Measurements from ENCODE around the gene POLR2J.

The POLR2J gene

DNA sequence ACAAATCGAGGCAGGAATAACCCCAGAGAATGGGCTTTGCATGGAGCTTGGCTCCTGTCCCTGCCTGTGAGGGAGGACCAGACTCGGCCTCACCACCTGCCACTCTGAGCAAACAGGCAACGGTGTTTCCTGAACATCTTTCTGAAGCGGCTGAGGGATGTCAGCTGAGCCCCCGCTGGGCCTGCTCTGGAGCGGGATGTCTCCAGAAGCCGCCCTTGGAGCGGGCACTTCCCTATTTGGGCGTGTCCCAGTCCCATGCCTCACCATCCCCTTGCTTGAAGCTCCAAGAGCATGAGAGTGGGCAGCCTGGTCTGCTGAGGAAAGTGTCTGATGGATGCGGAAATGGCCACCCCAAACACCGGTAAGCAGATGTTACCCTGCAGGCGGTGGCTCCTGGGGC lies 24.3 kb downstream of the POLR2J start:
- H3K9ac ChIP-seq (ENCODE audit: low read length) = no peak overlapping the region
- H3K4me3 ChIP-seq (ENCODE audit: low read length) = no peak overlapping the region
- H3K27me3 ChIP-seq (ENCODE audit: low read depth, low read length) = no peaks in the 10 kb centered on the region
- H3K27ac ChIP-seq (ENCODE audit: low read length) = no peak overlapping the region
- no peaks in the 10 kb centered on the region for H4K20me1 ChIP-seq (ENCODE audit: insufficient read depth, low read length)
- no peak overlapping the region for H3K4me2 ChIP-seq (ENCODE audit: low read length)
- H2AFZ ChIP-seq (ENCODE audit: low read depth, low read length) = no peak overlapping the region
- H3K4me1 ChIP-seq (ENCODE audit: low read length) = peaks cover 17% of the 10 kb centered on the region
- no peaks in the 10 kb centered on the region for H3K79me2 ChIP-seq (ENCODE audit: low read length)
- H3K36me3 ChIP-seq (replicated peaks; ENCODE audit: low read depth, low read length) = peaks cover 2% of the 10 kb centered on the region
- no peaks in the 10 kb centered on the region for H3K9me3 ChIP-seq (ENCODE audit: insufficient read depth, low read length)
- TF ChIP-seq, protein P1, sequence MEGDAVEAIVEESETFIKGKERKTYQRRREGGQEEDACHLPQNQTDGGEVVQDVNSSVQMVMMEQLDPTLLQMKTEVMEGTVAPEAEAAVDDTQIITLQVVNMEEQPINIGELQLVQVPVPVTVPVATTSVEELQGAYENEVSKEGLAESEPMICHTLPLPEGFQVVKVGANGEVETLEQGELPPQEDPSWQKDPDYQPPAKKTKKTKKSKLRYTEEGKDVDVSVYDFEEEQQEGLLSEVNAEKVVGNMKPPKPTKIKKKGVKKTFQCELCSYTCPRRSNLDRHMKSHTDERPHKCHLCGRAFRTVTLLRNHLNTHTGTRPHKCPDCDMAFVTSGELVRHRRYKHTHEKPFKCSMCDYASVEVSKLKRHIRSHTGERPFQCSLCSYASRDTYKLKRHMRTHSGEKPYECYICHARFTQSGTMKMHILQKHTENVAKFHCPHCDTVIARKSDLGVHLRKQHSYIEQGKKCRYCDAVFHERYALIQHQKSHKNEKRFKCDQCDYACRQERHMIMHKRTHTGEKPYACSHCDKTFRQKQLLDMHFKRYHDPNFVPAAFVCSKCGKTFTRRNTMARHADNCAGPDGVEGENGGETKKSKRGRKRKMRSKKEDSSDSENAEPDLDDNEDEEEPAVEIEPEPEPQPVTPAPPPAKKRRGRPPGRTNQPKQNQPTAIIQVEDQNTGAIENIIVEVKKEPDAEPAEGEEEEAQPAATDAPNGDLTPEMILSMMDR (IDR thresholded peaks at IDR 0.05; ENCODE audit: low read depth, low read length) = no peak
- no peak for TF ChIP-seq EZH2phosphoT487 (IDR thresholded peaks at IDR 0.05; ENCODE audit: low read depth)

DNA sequence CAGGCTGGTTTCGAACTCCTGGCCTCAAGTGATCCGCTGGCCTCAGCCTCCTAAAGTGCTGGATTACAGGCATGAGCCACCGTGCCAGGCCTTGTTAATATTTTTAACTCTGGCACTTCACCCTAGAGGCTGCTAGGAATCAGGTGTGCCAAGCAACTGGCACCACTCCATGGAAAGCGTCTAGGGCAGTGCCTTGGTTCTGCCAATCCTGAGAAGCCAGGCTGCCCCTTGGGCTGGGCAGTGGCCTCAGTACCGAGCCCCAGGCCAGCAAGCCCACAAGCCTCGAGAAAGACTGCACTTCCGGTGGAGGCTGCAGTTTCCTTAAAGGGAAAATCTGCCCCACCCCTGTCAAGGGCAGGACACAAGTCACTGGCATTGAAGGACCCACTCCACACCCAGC lies 25.4 kb downstream of the POLR2J start:
- peaks cover 17% of the 10 kb centered on the region for H3K4me1 ChIP-seq (ENCODE audit: low read length)
- H3K4me3 ChIP-seq (ENCODE audit: low read length) = no peak overlapping the region
- H3K27me3 ChIP-seq (ENCODE audit: low read depth, low read length) = no peaks in the 10 kb centered on the region
- peaks cover 4% of the 10 kb centered on the region for H3K36me3 ChIP-seq (replicated peaks; ENCODE audit: low read depth, low read length)
- no peaks in the 10 kb centered on the region for H3K79me2 ChIP-seq (ENCODE audit: low read length)
- no peak overlapping the region for H3K9ac ChIP-seq (ENCODE audit: low read length)
- H2AFZ ChIP-seq (ENCODE audit: low read depth, low read length) = no peak overlapping the region
- no peak for TF ChIP-seq EZH2phosphoT487 (IDR thresholded peaks at IDR 0.05; ENCODE audit: low read depth)
- TF ChIP-seq, protein P1 (IDR thresholded peaks at IDR 0.05; ENCODE audit: low read depth, low read length) = no peak
- H3K4me2 ChIP-seq (ENCODE audit: low read length) = no peak overlapping the region
- no peak overlapping the region for H3K27ac ChIP-seq (ENCODE audit: low read length)
- no peaks in the 10 kb centered on the region for H4K20me1 ChIP-seq (ENCODE audit: insufficient read depth, low read length)
- H3K9me3 ChIP-seq (ENCODE audit: insufficient read depth, low read length) = no peaks in the 10 kb centered on the region

DNA sequence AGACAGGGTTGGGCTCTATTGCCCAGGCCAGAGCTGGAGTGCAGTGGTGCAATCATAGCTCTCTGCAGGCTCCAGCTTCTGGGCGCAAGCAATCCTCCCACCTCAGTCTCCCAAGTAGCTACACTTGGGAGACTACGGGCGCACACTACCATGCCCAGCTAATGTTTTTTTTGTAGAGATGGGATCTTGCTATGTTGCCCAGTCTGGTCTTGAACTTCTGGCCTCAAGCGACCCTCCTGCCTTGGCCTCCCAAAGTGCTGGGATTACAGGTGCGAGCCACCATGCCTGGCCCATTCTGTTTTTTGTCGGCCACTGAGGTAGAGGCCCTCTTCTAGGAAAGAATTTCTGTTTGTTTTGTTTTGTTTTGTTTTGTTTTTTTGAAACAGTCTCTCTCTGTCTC lies 26.3 kb downstream of the POLR2J start:
- Histone ChIP-seq H3K4me3 (ENCODE audit: low read length) (no peak overlapping the region), H3K4me1 (ENCODE audit: low read length) (peaks cover 17% of the 10 kb centered on the region), H4K20me1 (ENCODE audit: insufficient read depth, low read length) (no peaks in the 10 kb centered on the region), H3K9ac (ENCODE audit: low read length) (no peak overlapping the region), H3K27ac (ENCODE audit: low read length) (no peak overlapping the region), H3K27me3 (ENCODE audit: low read depth, low read length) (no peaks in the 10 kb centered on the region), H2AFZ (ENCODE audit: low read depth, low read length) (no peak overlapping the region), H3K9me3 (ENCODE audit: insufficient read depth, low read length) (no peaks in the 10 kb centered on the region), H3K4me2 (ENCODE audit: low read length) (no peak overlapping the region), H3K79me2 (ENCODE audit: low read length) (no peaks in the 10 kb centered on the region), H3K36me3 (replicated peaks; ENCODE audit: low read depth, low read length) (peaks cover 9% of the 10 kb centered on the region)
- TF ChIP-seq, protein P1 (IDR thresholded peaks at IDR 0.05; ENCODE audit: low read depth, low read length) = no peak
- TF ChIP-seq EZH2phosphoT487 (IDR thresholded peaks at IDR 0.05; ENCODE audit: low read depth) = no peak

DNA sequence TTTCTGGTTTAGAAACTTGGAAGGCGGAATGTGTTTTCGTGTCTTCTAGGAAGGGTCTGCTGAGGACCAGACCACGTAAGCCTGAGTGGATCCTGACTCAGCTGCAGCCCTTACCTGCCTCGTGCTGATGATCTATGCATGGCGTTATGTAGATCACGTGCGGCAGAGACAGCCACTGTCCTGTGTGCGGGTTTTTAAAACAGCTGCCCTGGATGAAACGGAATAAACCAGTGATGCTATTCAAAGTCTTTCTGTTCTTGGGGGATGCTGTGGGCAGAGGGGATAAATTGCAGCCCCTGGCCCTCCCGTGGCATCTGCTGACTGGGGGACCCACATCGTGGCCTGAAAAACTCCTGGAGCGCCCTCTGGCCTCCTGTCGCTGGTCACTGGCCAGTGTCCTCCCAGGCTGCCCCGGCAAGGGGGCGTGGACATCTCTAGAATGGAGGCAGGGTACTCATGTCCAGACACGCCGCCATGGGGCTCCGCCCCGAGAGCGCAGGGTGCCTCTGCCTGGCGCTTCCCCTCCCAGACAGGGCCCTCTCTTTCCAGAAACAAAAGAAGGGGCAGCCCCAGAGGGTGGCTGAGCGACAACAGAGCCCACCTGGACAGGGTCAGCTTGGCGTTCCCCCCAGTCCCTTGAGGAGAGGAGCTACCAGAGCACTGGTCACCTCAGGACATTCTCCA lies 27.2 kb downstream of the POLR2J start:
- H3K4me2 ChIP-seq (ENCODE audit: low read length) = peak overlapping the region; percentile 56
- H3K79me2 ChIP-seq (ENCODE audit: low read length) = no peaks in the 10 kb centered on the region
- H3K4me3 ChIP-seq (ENCODE audit: low read length) = peak overlapping the region; percentile 41
- H3K4me1 ChIP-seq (ENCODE audit: low read length) = peaks cover 17% of the 10 kb centered on the region
- no peaks in the 10 kb centered on the region for H3K27me3 ChIP-seq (ENCODE audit: low read depth, low read length)
- no peaks in the 10 kb centered on the region for H4K20me1 ChIP-seq (ENCODE audit: insufficient read depth, low read length)
- TF ChIP-seq, protein P1 (IDR thresholded peaks at IDR 0.05; ENCODE audit: low read depth, low read length) = 0 out of 2 replicates have a peak, but pooled peaks have one; percentile 15
- TF ChIP-seq EZH2phosphoT487 (IDR thresholded peaks at IDR 0.05; ENCODE audit: low read depth) = no peak
- H3K9ac ChIP-seq (ENCODE audit: low read length) = peak overlapping the region; percentile 26; the same call in 1 of the 2 replicates
- no peaks in the 10 kb centered on the region for H3K9me3 ChIP-seq (ENCODE audit: insufficient read depth, low read length)
- peaks cover 18% of the 10 kb centered on the region for H3K36me3 ChIP-seq (replicated peaks; ENCODE audit: low read depth, low read length)
- no peak overlapping the region for H3K27ac ChIP-seq (ENCODE audit: low read length)
- H2AFZ ChIP-seq (ENCODE audit: low read depth, low read length) = no peak overlapping the region
